ENCODE results near the gene SGCE. TPM values are rescaled to one million over a fixed set of nuclear protein-coding genes. Genes with fewer than 3 reads are reported as not detected.

SGCE gene
- total and polyA plus RNA-seq, 3 donors from 2014 or later: 71.3 to 146 (median 142) TPM

- H3K4me1 ChIP-seq: no peaks in the 10 kb centered on the region
- no peaks in the 10 kb centered on the region for H3K36me3 ChIP-seq (ENCODE audit: low read depth, missing control alignments)
- no peaks in the 10 kb centered on the region for H3K9me3 ChIP-seq
- H3K27me3 ChIP-seq: no peaks in the 10 kb centered on the region
- no peak for TF ChIP-seq POLR2A (IDR thresholded peaks at IDR 0.05)
- no peak for TF ChIP-seq CTCF (IDR thresholded peaks at IDR 0.05)
- intact Hi-C loops (cut with DNase I; ENCODE audit: low total_unique reads): no loop called here
- no peak for DNase-seq
- WGBS, 2 donors: 85 to 95% methylated on average over 3 of the region's 3 CpGs
- H3K4me3 ChIP-seq: no peak overlapping the region
- H3K27ac ChIP-seq: no peak overlapping the region
These were observed 12.0 kb downstream of the SGCE start for GRCh38 chr7:94643771-94644545.

DNA sequence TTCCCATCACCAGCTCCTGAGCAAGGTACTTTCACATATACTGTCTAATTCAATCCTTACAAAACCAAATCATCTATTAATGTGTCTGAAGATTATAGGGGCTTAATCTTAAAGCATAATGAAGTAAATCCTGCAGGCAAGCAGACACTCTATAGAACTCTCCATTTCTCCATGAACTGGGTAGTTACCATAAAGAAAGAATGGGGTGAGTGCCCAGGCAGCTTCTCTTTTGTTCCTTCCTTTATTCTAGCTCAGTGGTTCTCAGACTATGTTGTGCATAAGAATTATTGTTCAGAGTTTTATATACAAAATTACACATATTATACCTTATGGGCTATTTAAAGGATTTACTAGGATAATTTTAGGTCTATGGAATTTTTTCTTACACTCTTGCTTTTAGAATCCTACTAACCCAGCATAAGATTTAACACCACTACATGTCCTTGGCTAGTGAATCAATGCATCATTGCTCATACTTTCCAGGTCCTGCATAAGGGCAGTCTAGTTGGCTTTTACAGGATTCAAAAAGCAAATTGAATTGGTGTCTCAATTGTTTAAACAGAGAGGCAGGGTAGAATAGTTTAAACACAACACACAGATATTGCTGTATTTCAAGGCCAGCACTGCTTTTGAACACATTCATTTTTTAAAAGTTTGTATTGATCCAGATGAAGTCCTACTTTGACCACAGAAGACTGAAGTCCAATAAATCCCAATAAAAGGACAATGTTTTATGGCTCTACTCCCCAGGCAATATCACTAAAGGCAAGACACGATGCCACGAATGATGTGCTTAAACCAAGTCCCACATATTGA lies 12.9 kb downstream of the SGCE start:
- no peak overlapping the region for H3K4me3 ChIP-seq
- H3K36me3 ChIP-seq (ENCODE audit: low read depth, missing control alignments): no peaks in the 10 kb centered on the region
- WGBS, 2 donors: 98 to 100% methylated on average over 2 of the region's 2 CpGs

DNA sequence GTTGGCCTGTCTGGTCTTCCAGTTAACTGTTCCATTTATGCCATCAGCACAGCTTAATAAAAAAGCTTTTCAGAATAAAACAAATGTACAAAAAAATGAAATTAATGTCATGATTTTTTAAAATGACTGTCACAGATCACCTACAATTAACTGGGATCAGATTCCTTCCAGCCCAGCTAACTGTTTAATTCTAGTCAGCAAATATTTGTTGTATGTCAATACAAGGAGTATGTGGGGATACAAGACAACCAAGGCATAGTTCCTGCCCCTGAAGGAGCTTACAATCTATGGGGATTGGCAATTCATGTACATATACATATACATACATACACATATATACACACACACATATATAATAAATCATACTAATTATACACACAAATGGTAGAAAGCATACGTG lies 16.5 kb downstream of the SGCE start:
- Histone ChIP-seq H3K36me3 (ENCODE audit: low read depth, missing control alignments) (no peaks in the 10 kb centered on the region), H3K4me3 (no peak overlapping the region), H3K9me3 (no peaks in the 10 kb centered on the region), H3K4me1 (no peaks in the 10 kb centered on the region), H3K27ac (no peak overlapping the region), H3K27me3 (no peaks in the 10 kb centered on the region)
- WGBS, 2 donors: 91 to 97% methylated on average over 1 of the region's 1 CpG
- DNase-seq: no peak
- TF ChIP-seq POLR2A (IDR thresholded peaks at IDR 0.05): no peak
- no peak for TF ChIP-seq CTCF (IDR thresholded peaks at IDR 0.05)
- intact Hi-C loops (cut with DNase I; ENCODE audit: low total_unique reads): no loop called here

More for the DNA sequence above, 12.9 kb downstream of the SGCE start:
- Histone ChIP-seq H3K9me3 (no peaks in the 10 kb centered on the region), H3K4me1 (no peaks in the 10 kb centered on the region), H3K27me3 (no peaks in the 10 kb centered on the region), H3K27ac (no peak overlapping the region)
- TF ChIP-seq POLR2A (IDR thresholded peaks at IDR 0.05) (no peak), CTCF (IDR thresholded peaks at IDR 0.05) (no peak)
- intact Hi-C loops (cut with DNase I; ENCODE audit: low total_unique reads): no loop called here
- no peak for DNase-seq

DNA sequence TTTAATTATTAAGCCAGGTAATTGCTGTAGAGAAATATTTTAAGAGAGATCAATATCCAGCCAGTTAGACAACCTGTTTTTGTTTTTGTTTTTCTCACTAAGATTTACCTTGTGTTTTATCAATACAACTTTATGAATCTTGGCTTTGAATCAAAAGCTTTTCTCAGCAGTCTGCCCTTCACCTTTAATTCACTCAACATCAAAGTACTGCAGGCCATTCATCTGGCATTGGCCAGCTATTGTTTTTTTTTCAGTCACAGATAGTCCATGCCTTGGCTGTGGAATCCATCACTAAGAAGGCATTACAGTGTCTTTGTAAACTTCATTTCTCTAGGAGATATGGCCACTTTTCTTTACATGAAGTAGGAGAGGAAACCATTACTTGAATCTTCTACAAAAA lies 20.2 kb downstream of the SGCE start:
- Histone ChIP-seq H3K27ac (no peak overlapping the region), H3K4me1 (no peaks in the 10 kb centered on the region), H3K9me3 (no peaks in the 10 kb centered on the region), H3K4me3 (no peak overlapping the region), H3K36me3 (ENCODE audit: low read depth, missing control alignments) (no peaks in the 10 kb centered on the region), H3K27me3 (no peaks in the 10 kb centered on the region)
- no peak for TF ChIP-seq POLR2A (IDR thresholded peaks at IDR 0.05)
- TF ChIP-seq CTCF (IDR thresholded peaks at IDR 0.05): no peak
- no peak for DNase-seq
- intact Hi-C loops (cut with DNase I; ENCODE audit: low total_unique reads): no loop called here

All from testis (tissue), 3 donors.